A549 (cell line): ENCODE results near the gene CELSR1. TPM values are rescaled to one million over a fixed set of nuclear protein-coding genes. Genes with fewer than 3 reads are reported as not detected.

ENCODE experiments used
- ATAC-seq, 2 experiments: fragments of 200-7000 bp in 1 of 2; fragments of >200 bp in 1 of 2; cut with Nextera tagmentation in 1 of 2; cut with Tn5 transposase in 1 of 2; 3 replicates each; pipeline versions ENCODE4 v1.8.0 to v1.9.1; 2018 to 2020; ENCODE audit warnings: mild to moderate bottlenecking in 1 of 2, moderate library complexity in 1 of 2
- CTCF ChIA-PET: fragments of 300-600 bp; sonication (Branson Sonifier 250); formaldehyde crosslinking; extraction: SDS; loops from one replicate; lab custom pipeline; 2021; ENCODE audit warnings: antibody characterized with exemption, inconsistent platforms; lab: Yijun Ruan, JAX
- POLR2A ChIA-PET: fragments of 350-600 bp; formaldehyde crosslinking; extraction: SDS; loops from one replicate; lab custom pipeline; 2021; ENCODE audit warnings: antibody characterized with exemption, inconsistent platforms; lab: Yijun Ruan, JAX
- DNase-seq, 2 experiments: peaks; one replicate each; pipeline versions ENCODE4 v3.0.0 to v3.0.0-alpha.2; 2011 to 2016; ENCODE audit warnings: low read depth in 1 of 2, low spot score in 1 of 2
- FAIRE-seq: peaks from 2 replicates; lab custom pipeline; 2011; peaks lifted over from hg19 to GRCh38; lab: Jason Lieb, UNC
- H3K27ac ChIP-seq, 2 experiments: fragments of >200 bp; sonication (Bioruptor Twin); formaldehyde crosslinking; 3 replicates each; pipeline ENCODE4 v1.5.1; 2016 to 2017
- H3K4me1 ChIP-seq: fragments of >200 bp; sonication (Bioruptor Twin); formaldehyde crosslinking; 3 replicates; pipeline ENCODE4 v1.6.1; 2016
- H3K4me2 ChIP-seq: fragments of >200 bp; sonication (Bioruptor Twin); formaldehyde crosslinking; 3 replicates; pipeline ENCODE4 v1.6.1; 2016
- H3K4me3 ChIP-seq: fragments of >200 bp; sonication (Bioruptor Twin); formaldehyde crosslinking; 3 replicates; pipeline ENCODE4 v1.5.1; 2016
- H3K9me3 ChIP-seq: fragments of >200 bp; sonication (Bioruptor Twin); formaldehyde crosslinking; 3 replicates; pipeline ENCODE4 v1.6.1; 2016
- CTCF ChIP-seq: fragments of >200 bp; sonication (Bioruptor Twin); formaldehyde crosslinking; IDR thresholded peaks from 3 replicates; pipeline ENCODE4 v1.5.1; 2016
- EHF ChIP-seq: fragments of 250-450 bp; sonication (Bioruptor Pico); IDR thresholded peaks from 2 replicates; pipeline ENCODE4 v1.5.0; 2020; ENCODE audit warnings: mild to moderate bottlenecking
- FOSB ChIP-seq: fragments of 250-450 bp; sonication (Bioruptor Pico); IDR thresholded peaks from 2 replicates; pipeline ENCODE4 v1.5.0; 2020; ENCODE audit warnings: mild to moderate bottlenecking, moderate library complexity
- FOSL2 ChIP-seq, 2 experiments: fragments of 450-650 bp in 1 of 2; fragments of >200 bp in 1 of 2; sonication (Bioruptor Twin) in 1 of 2; formaldehyde crosslinking; IDR thresholded peaks; 2 replicates each; pipeline versions ENCODE4 v1.5.0 to v1.6.1; 2016 to 2020; ENCODE audit warnings: mild to moderate bottlenecking in 1 of 2, moderate library complexity in 1 of 2
- HDAC2 ChIP-seq: fragments of 200-600 bp; sonication (generic); IDR thresholded peaks from 2 replicates; pipeline ENCODE4 v1.6.1; 2016
- HOXB13 ChIP-seq: fragments of 250-450 bp; sonication (Bioruptor Pico); IDR thresholded peaks from 2 replicates; pipeline ENCODE4 v1.5.0; 2020; ENCODE audit warnings: low read depth, mild to moderate bottlenecking, moderate library complexity
- HOXB5 ChIP-seq: fragments of 250-450 bp; sonication (Bioruptor Pico); IDR thresholded peaks from 2 replicates; pipeline ENCODE4 v1.5.0; 2020; ENCODE audit warnings: mild to moderate bottlenecking, moderate library complexity
- JUNB ChIP-seq: fragments of >200 bp; sonication (Bioruptor Twin); formaldehyde crosslinking; IDR thresholded peaks from 2 replicates; pipeline ENCODE4 v1.6.1; 2016
- MAX ChIP-seq: IDR thresholded peaks from 2 replicates; pipeline ENCODE4 v1.6.1; 2012
- NR3C1 ChIP-seq: fragments of >200 bp; sonication (Bioruptor Twin); formaldehyde crosslinking; IDR thresholded peaks from 3 replicates; pipeline ENCODE4 v1.6.1; 2017
- PBX3 ChIP-seq: IDR thresholded peaks from 2 replicates; pipeline ENCODE4 v1.6.1; 2012
- RARB ChIP-seq: fragments of 250-450 bp; sonication (Bioruptor Pico); IDR thresholded peaks from 2 replicates; pipeline ENCODE4 v1.8.0; 2021; ENCODE audit warnings: mild to moderate bottlenecking, moderate library complexity
- RCOR1 ChIP-seq: fragments of 150-350 bp; IDR thresholded peaks from 2 replicates; pipeline ENCODE4 v1.6.1; 2014; ENCODE audit warnings: antibody characterized with exemption, low read length, low read depth
- SREBF2 ChIP-seq: fragments of 450-650 bp; IDR thresholded peaks from 2 replicates; pipeline ENCODE4 v1.6.1; 2014; ENCODE audit warnings: mild to moderate bottlenecking, moderate library complexity
- TFCP2L1 ChIP-seq: fragments of 250-450 bp; sonication (Bioruptor Pico); IDR thresholded peaks from 2 replicates; pipeline ENCODE4 v1.5.0; 2021; ENCODE audit warnings: mild to moderate bottlenecking
- USF2 ChIP-seq: fragments of 450-650 bp; IDR thresholded peaks from 2 replicates; pipeline ENCODE4 v1.6.1; 2014; ENCODE audit warnings: antibody characterized with exemption
- WGBS: methylation state at CpG from one replicate; pipeline ENCODE4 v1.1.6; 2017; ENCODE audit errors: missing lambda C conversion rate; 5-methylcytosine and 5-hydroxymethylcytosine counted together
- polyA plus RNA-seq, 4 experiments: library from polyadenylated mRNA; depleted of rRNA in 3 of 4; stranded (reverse); fragments of >200 nt; fragmentation: RNase III in 1 of 4; extraction: RNeasy Plus Mini Kit Qiagen cat#74134 plus additional on column Dnase treatment in 1 of 4; gene quantifications; 2 replicates in 3 of 4; 3 replicates in 1 of 4; pipeline ENCODE4 v1.2.3, GENCODE V29; 2011 to 2017

The CELSR1 gene
- polyA plus RNA-seq, 2 of the 4 experiments (the other 2 are of a cell fraction) = 15.3 to 31.8 TPM

GRCh38 chr22:46511151-46512038 is 26.0 kb downstream of the CELSR1 start:
- DNase-seq (no peak), ATAC-seq (no peak), FAIRE-seq (no peak)
- TF ChIP-seq EHF (CRISPR knock-in tag) = no peak
- TF ChIP-seq NR3C1 = no peak
- TF ChIP-seq FOSL2 (IDR thresholded peaks at IDR 0.05) = no peak
- no peak for TF ChIP-seq FOSL2 (CRISPR knock-in tag; IDR thresholded peaks at IDR 0.05)
- no peak for TF ChIP-seq HOXB13 (CRISPR knock-in tag)
- TF ChIP-seq PBX3 = no peak
- no peak for TF ChIP-seq TFCP2L1 (CRISPR knock-in tag)
- no peak for TF ChIP-seq HOXB5 (CRISPR knock-in tag)
- TF ChIP-seq FOSB (CRISPR knock-in tag) = no peak
- TF ChIP-seq JUNB = no peak
- TF ChIP-seq SREBF2 = no peak
- TF ChIP-seq HDAC2 = no peak
- CTCF ChIA-PET = interaction anchor here (1.2 to 2.0 kb wide), 5 partner anchors 10 to 156 kb away, joined by 3 to 5 read pairs (median 4); no protein-coding TSS in a partner anchor
- POLR2A ChIA-PET = no interaction called here
- peaks cover 23% of the 10 kb centered on the region for H3K4me1 ChIP-seq
- no peak overlapping the region for H3K4me3 ChIP-seq
- H3K4me2 ChIP-seq = no peak overlapping the region
- peak overlapping the region in 1 of 2 experiments; percentile 96; a peak in 2 of 6 replicates for H3K27ac ChIP-seq
- H3K9me3 ChIP-seq = no peaks in the 10 kb centered on the region
- WGBS = 96% methylated on average over 18 of the region's 20 CpGs

- ATAC-seq = no peak
Observed at GRCh38 chr22:46509416-46510089, 27.9 kb downstream of the CELSR1 start.

More at GRCh38 chr22:46509416-46510089, 27.9 kb downstream of the CELSR1 start:
- Histone ChIP-seq H3K9me3 (no peaks in the 10 kb centered on the region), H3K4me1 (peaks cover 11% of the 10 kb centered on the region), H3K4me2 (no peak overlapping the region), H3K27ac (no peak overlapping the region), H3K4me3 (no peak overlapping the region)
- DNase-seq = no peak
- ChIA-PET POLR2A (no interaction called here), CTCF (no interaction called here)
- FAIRE-seq = no peak
- 84% methylated on average over 15 of the region's 16 CpGs for WGBS
- no peak for TF ChIP-seq USF2
- no peak for TF ChIP-seq RCOR1
- TF ChIP-seq TFCP2L1 (CRISPR knock-in tag) = no peak
- no peak for TF ChIP-seq RARB (CRISPR knock-in tag)
- no peak for TF ChIP-seq FOSB (CRISPR knock-in tag)
- no peak for TF ChIP-seq CTCF
- TF ChIP-seq MAX = no peak
